Stimulated activated CD8-positive, alpha-beta memory T cell treated with anti-CD3 and anti-CD28 coated beads, Interleukin-15, amount 100 ng/mL, for 1 hour (primary cell): ENCODE measurements around the gene HIPK1.
"Not testable (repeated sequence)": the region's sequence is repeated elsewhere in the genome, so short reads cannot be mapped to it uniquely, and the experiment has no call there.

Experiments used
- DNase-seq: peaks from one replicate; pipeline ENCODE4 v3.0.0-alpha.2; 2020; ENCODE audit warnings: low read depth

The HIPK1 gene

GRCh38 chr1:113982949-113983348, 53.8 kb downstream of the HIPK1 start:
- DNase-seq: no peak

GRCh38 chr1:113983391-113983790, 54.3 kb downstream of the HIPK1 start:
- no peak for DNase-seq

- DNase-seq: no peak
These were observed 54.7 kb downstream of the HIPK1 start for GRCh38 chr1:113983826-113984225.

GRCh38 chr1:113984710-113985109, 55.6 kb downstream of the HIPK1 start:
- DNase-seq: no peak

- DNase-seq: no peak
These were observed 57.7 kb downstream of the HIPK1 start for GRCh38 chr1:113986802-113987201.

GRCh38 chr1:113987259-113987658, 58.1 kb downstream of the HIPK1 start:
- DNase-seq: no peak

GRCh38 chr1:113990530-113990929, 61.4 kb downstream of the HIPK1 start:
- no peak for DNase-seq

GRCh38 chr1:113990961-113991360, 61.8 kb downstream of the HIPK1 start:
- DNase-seq: no peak

GRCh38 chr1:113991467-113991997, 62.4 kb downstream of the HIPK1 start:
- no peak for DNase-seq

GRCh38 chr1:113993072-113993471, 63.9 kb downstream of the HIPK1 start:
- DNase-seq: no peak

GRCh38 chr1:113993766-113994165, 64.6 kb downstream of the HIPK1 start:
- DNase-seq: no peak

GRCh38 chr1:113995382-113995781, 66.3 kb downstream of the HIPK1 start:
- DNase-seq: no peak

GRCh38 chr1:113998361-113998760, 69.2 kb downstream of the HIPK1 start:
- no peak for DNase-seq

- DNase-seq: no peak
These were observed 70.1 kb downstream of the HIPK1 start for GRCh38 chr1:113999233-113999632.

- no peak for DNase-seq
These were observed 70.7 kb downstream of the HIPK1 start for GRCh38 chr1:113999799-114000198.

- DNase-seq: no peak
These were observed 71.3 kb downstream of the HIPK1 start for GRCh38 chr1:114000406-114000805.

GRCh38 chr1:114002492-114003239, 73.5 kb downstream of the HIPK1 start:
- no peak for DNase-seq

GRCh38 chr1:114003431-114003830, 74.3 kb downstream of the HIPK1 start:
- no peak for DNase-seq

GRCh38 chr1:114006825-114007224, 77.7 kb downstream of the HIPK1 start:
- DNase-seq: not testable (repeated sequence)

GRCh38 chr1:114008480-114008941, 79.4 kb downstream of the HIPK1 start:
- no peak for DNase-seq

GRCh38 chr1:114008993-114009392, 79.9 kb downstream of the HIPK1 start:
- DNase-seq: no peak

GRCh38 chr1:114009393-114009792, 80.3 kb downstream of the HIPK1 start:
- DNase-seq: no peak

- DNase-seq: no peak
These were observed 81.5 kb downstream of the HIPK1 start for GRCh38 chr1:114010433-114011184.
